ENCODE results near the gene TBC1D32. TPM values are rescaled to one million over a fixed set of nuclear protein-coding genes. Genes with fewer than 3 reads are reported as not detected.
"Not testable (repeated sequence)": the region's sequence is repeated elsewhere in the genome, so short reads cannot be mapped to it uniquely, and the experiment has no call there.

TBC1D32 gene
- total RNA-seq, 8 experiments from 2014 or later: 10.1 to 21.6 (median 14.7) TPM

- Histone ChIP-seq H3K4me3 (no peak overlapping the region), H3K4me1 (replicated peaks in 1 of 2) (no peaks in the 10 kb centered on the region), H3K27ac (no peak overlapping the region)
- ATAC-seq (replicated peaks in 6 of 8): peak in 2 of 8 experiments; percentile 39 to 44
- in situ Hi-C loops (cut with MboI; ENCODE audit: low pct_unique_long_range_greater_than_20kb in 2 of 9, low sequenced_read_pairs in 9 of 9, unreplicated experiment in 9 of 9): no loop called here
Observed at GRCh38 chr6:121247386-121247785, 86.9 kb downstream of the TBC1D32 start.

- Histone ChIP-seq H3K27ac (no peak overlapping the region), H3K4me3 (no peak overlapping the region), H3K4me1 (replicated peaks in 1 of 2) (no peaks in the 10 kb centered on the region)
- in situ Hi-C loops (cut with MboI; ENCODE audit: low pct_unique_long_range_greater_than_20kb in 2 of 9, low sequenced_read_pairs in 9 of 9, unreplicated experiment in 9 of 9): no loop called here
- ATAC-seq (replicated peaks in 6 of 8): no peak
- WGBS, 10 experiments: 77 to 100% (median 94%) methylated on average over 2 of the region's 2 CpGs
Observed at GRCh38 chr6:121242386-121242785, 91.9 kb downstream of the TBC1D32 start.

- no peak overlapping the region for H3K4me3 ChIP-seq
- in situ Hi-C loops (cut with MboI; ENCODE audit: low pct_unique_long_range_greater_than_20kb in 2 of 9, low sequenced_read_pairs in 9 of 9, unreplicated experiment in 9 of 9): no loop called here
- WGBS, 10 experiments: 88 to 100% (median 100%) methylated on average over 1 of the region's 1 CpG; no CpG with 5 or more reads in 2 of the 10 experiments
- H3K27ac ChIP-seq: no peak overlapping the region
- no peak for ATAC-seq (replicated peaks in 6 of 8)
- H3K4me1 ChIP-seq (replicated peaks in 1 of 2): no peaks in the 10 kb centered on the region
Observed at GRCh38 chr6:121237859-121238258, 96.4 kb downstream of the TBC1D32 start.

GRCh38 chr6:121236984-121237383 is 97.3 kb downstream of the TBC1D32 start:
- Histone ChIP-seq H3K27ac (no peak overlapping the region), H3K4me1 (replicated peaks in 1 of 2) (no peaks in the 10 kb centered on the region), H3K4me3 (no peak overlapping the region)
- in situ Hi-C loops (cut with MboI; ENCODE audit: low pct_unique_long_range_greater_than_20kb in 2 of 9, low sequenced_read_pairs in 9 of 9, unreplicated experiment in 9 of 9): no loop called here
- ATAC-seq (replicated peaks in 6 of 8): no peak

- H3K4me3 ChIP-seq: no peak overlapping the region
- in situ Hi-C loops (cut with MboI; ENCODE audit: low pct_unique_long_range_greater_than_20kb in 2 of 9, low sequenced_read_pairs in 9 of 9, unreplicated experiment in 9 of 9): no loop called here
- 83 to 100% (median 100%) methylated on average over 1 to 3 of the region's 3 CpGs; no CpG with 5 or more reads in 7 of the 10 experiments for WGBS, 10 experiments
- H3K27ac ChIP-seq: no peak overlapping the region
- ATAC-seq (replicated peaks in 6 of 8): no peak
- H3K4me1 ChIP-seq (replicated peaks in 1 of 2): no peaks in the 10 kb centered on the region
Observed at GRCh38 chr6:121235386-121235785, 98.9 kb downstream of the TBC1D32 start.

- Histone ChIP-seq H3K4me1 (replicated peaks in 1 of 2) (no peaks in the 10 kb centered on the region), H3K4me3 (no peak overlapping the region), H3K27ac (no peak overlapping the region)
- in situ Hi-C loops (cut with MboI; ENCODE audit: low pct_unique_long_range_greater_than_20kb in 2 of 9, low sequenced_read_pairs in 9 of 9, unreplicated experiment in 9 of 9): loop anchor here in 1 of 9 experiments (25.0 kb wide), 1 partner anchor 162 kb away; no protein-coding TSS in a partner anchor
- WGBS, 10 experiments: 33 to 100% (median 94%) methylated on average over 1 to 2 of the region's 2 CpGs; no CpG with 5 or more reads in 2 of the 10 experiments
- ATAC-seq (replicated peaks in 6 of 8): no peak
Observed at GRCh38 chr6:121223930-121224329, 110.3 kb downstream of the TBC1D32 start.

- H3K27ac ChIP-seq: no peak overlapping the region
- WGBS, 10 experiments: 42 to 100% (median 71%) methylated on average over 1 to 2 of the region's 2 CpGs
- in situ Hi-C loops (cut with MboI; ENCODE audit: low pct_unique_long_range_greater_than_20kb in 2 of 9, low sequenced_read_pairs in 9 of 9, unreplicated experiment in 9 of 9): loop anchor here in 1 of 9 experiments (25.0 kb wide), 1 partner anchor 161 kb away; no protein-coding TSS in a partner anchor
- no peaks in the 10 kb centered on the region for H3K4me1 ChIP-seq (replicated peaks in 1 of 2)
- ATAC-seq (replicated peaks in 6 of 8): no peak
- no peak overlapping the region for H3K4me3 ChIP-seq
Observed at GRCh38 chr6:121223212-121223611, 111.1 kb downstream of the TBC1D32 start.

GRCh38 chr6:121222656-121223055 is 111.6 kb downstream of the TBC1D32 start:
- H3K4me3 ChIP-seq: no peak overlapping the region
- WGBS, 10 experiments: 0 to 60% (median 43%) methylated on average over 1 to 3 of the region's 3 CpGs

GRCh38 chr6:121216928-121217327 is 117.4 kb downstream of the TBC1D32 start:
- WGBS, 10 experiments: 0 to 100% (median 64%) methylated on average over 1 of the region's 1 CpG; no CpG with 5 or more reads in 4 of the 10 experiments
- ATAC-seq (replicated peaks in 6 of 8): peak in 1 of 8 experiments; percentile 41
- no peak overlapping the region for H3K4me3 ChIP-seq
- in situ Hi-C loops (cut with MboI; ENCODE audit: low pct_unique_long_range_greater_than_20kb in 2 of 9, low sequenced_read_pairs in 9 of 9, unreplicated experiment in 9 of 9): loop anchor here in 1 of 9 experiments (25.0 kb wide), 1 partner anchor 155 kb away; no protein-coding TSS in a partner anchor
- no peaks in the 10 kb centered on the region for H3K4me1 ChIP-seq (replicated peaks in 1 of 2)
- H3K27ac ChIP-seq: no peak overlapping the region

More at GRCh38 chr6:121222656-121223055, 111.6 kb downstream of the TBC1D32 start:
- no peak overlapping the region for H3K27ac ChIP-seq
- H3K4me1 ChIP-seq (replicated peaks in 1 of 2): no peaks in the 10 kb centered on the region
- ATAC-seq (replicated peaks in 6 of 8): peak in 4 of 8 experiments; percentile 24 to 95 (median 52)
- in situ Hi-C loops (cut with MboI; ENCODE audit: low pct_unique_long_range_greater_than_20kb in 2 of 9, low sequenced_read_pairs in 9 of 9, unreplicated experiment in 9 of 9): loop anchor here in 1 of 9 experiments (25.0 kb wide), 1 partner anchor 160 kb away; no protein-coding TSS in a partner anchor

- not testable (repeated sequence) for H3K4me1 ChIP-seq (replicated peaks in 1 of 2); H3K27ac ChIP-seq; ATAC-seq (replicated peaks in 6 of 8); H3K4me3 ChIP-seq
- 89 to 100% (median 98%) methylated on average over 1 to 2 of the region's 2 CpGs for WGBS, 10 experiments
- in situ Hi-C loops (cut with MboI; ENCODE audit: low pct_unique_long_range_greater_than_20kb in 2 of 9, low sequenced_read_pairs in 9 of 9, unreplicated experiment in 9 of 9): loop anchor here in 1 of 9 experiments (25.0 kb wide), 1 partner anchor 151 kb away; no protein-coding TSS in a partner anchor
Observed at GRCh38 chr6:121213341-121213740, 120.9 kb downstream of the TBC1D32 start.

- no peak for ATAC-seq (replicated peaks in 6 of 8)
- Histone ChIP-seq H3K4me1 (replicated peaks in 1 of 2) (no peaks in the 10 kb centered on the region), H3K27ac (no peak overlapping the region), H3K4me3 (no peak overlapping the region)
- in situ Hi-C loops (cut with MboI; ENCODE audit: low pct_unique_long_range_greater_than_20kb in 2 of 9, low sequenced_read_pairs in 9 of 9, unreplicated experiment in 9 of 9): loop anchor here in 1 of 9 experiments (25.0 kb wide), 1 partner anchor 149 kb away; no protein-coding TSS in a partner anchor
- 86 to 100% (median 94%) methylated on average over 1 to 5 of the region's 5 CpGs; no CpG with 5 or more reads in 2 of the 10 experiments for WGBS, 10 experiments
Observed at GRCh38 chr6:121210943-121211342, 123.3 kb downstream of the TBC1D32 start.

- no peak for ATAC-seq (replicated peaks in 6 of 8)
- no peaks in the 10 kb centered on the region for H3K4me1 ChIP-seq (replicated peaks in 1 of 2)
- H3K27ac ChIP-seq: no peak overlapping the region
- H3K4me3 ChIP-seq: no peak overlapping the region
- WGBS, 10 experiments: 80 to 100% (median 100%) methylated on average over 1 to 3 of the region's 3 CpGs; no CpG with 5 or more reads in 1 of the 10 experiments
- in situ Hi-C loops (cut with MboI; ENCODE audit: low pct_unique_long_range_greater_than_20kb in 2 of 9, low sequenced_read_pairs in 9 of 9, unreplicated experiment in 9 of 9): loop anchor here in 1 of 9 experiments (25.0 kb wide), 1 partner anchor 143 kb away; no protein-coding TSS in a partner anchor
Observed at GRCh38 chr6:121205569-121205968, 128.7 kb downstream of the TBC1D32 start.

- peak in 5 of 8 experiments; percentile 11 to 100 (median 100) for ATAC-seq (replicated peaks in 6 of 8)
- H3K4me3 ChIP-seq: no peak overlapping the region
- in situ Hi-C loops (cut with MboI; ENCODE audit: low pct_unique_long_range_greater_than_20kb in 2 of 9, low sequenced_read_pairs in 9 of 9, unreplicated experiment in 9 of 9): loop anchor here in 1 of 9 experiments (25.0 kb wide), 1 partner anchor 139 kb away; no protein-coding TSS in a partner anchor
- H3K27ac ChIP-seq: no peak overlapping the region
- WGBS, 10 experiments: 20 to 100% (median 65%) methylated on average over 1 to 2 of the region's 2 CpGs; no CpG with 5 or more reads in 2 of the 10 experiments
- H3K4me1 ChIP-seq (replicated peaks in 1 of 2): no peaks in the 10 kb centered on the region
Observed at GRCh38 chr6:121201105-121201504, 133.2 kb downstream of the TBC1D32 start.

- H3K4me3 ChIP-seq; in situ Hi-C loops (cut with MboI; ENCODE audit: low pct_unique_long_range_greater_than_20kb in 2 of 9, low sequenced_read_pairs in 9 of 9, unreplicated experiment in 9 of 9); H3K4me1 ChIP-seq (replicated peaks in 1 of 2); ATAC-seq (replicated peaks in 6 of 8); H3K27ac ChIP-seq: not testable (repeated sequence)
- WGBS, 10 experiments: 93 to 100% methylated on average over 1 to 2 of the region's 4 CpGs; no CpG with 5 or more reads in 8 of the 10 experiments
Observed at GRCh38 chr6:121196042-121196441, 138.2 kb downstream of the TBC1D32 start.
